GM10266 (cell line): ENCODE measurements around the gene SLC22A25.

Source experiments
- DNase-seq: peaks from one replicate; pipeline ENCODE4 v3.0.0; 2012; ENCODE audit errors: extremely low spot score
- TF ChIP-seq, protein P1 (sequence below): IDR thresholded peaks from 2 replicates; pipeline ENCODE4 v1.5.1; 2012; ENCODE audit warnings: mild to moderate bottlenecking, low read depth; ENCODE audit not compliant: control insufficient read depth, insufficient read depth; ENCODE audit errors: missing control alignments

SLC22A25 gene

DNA sequence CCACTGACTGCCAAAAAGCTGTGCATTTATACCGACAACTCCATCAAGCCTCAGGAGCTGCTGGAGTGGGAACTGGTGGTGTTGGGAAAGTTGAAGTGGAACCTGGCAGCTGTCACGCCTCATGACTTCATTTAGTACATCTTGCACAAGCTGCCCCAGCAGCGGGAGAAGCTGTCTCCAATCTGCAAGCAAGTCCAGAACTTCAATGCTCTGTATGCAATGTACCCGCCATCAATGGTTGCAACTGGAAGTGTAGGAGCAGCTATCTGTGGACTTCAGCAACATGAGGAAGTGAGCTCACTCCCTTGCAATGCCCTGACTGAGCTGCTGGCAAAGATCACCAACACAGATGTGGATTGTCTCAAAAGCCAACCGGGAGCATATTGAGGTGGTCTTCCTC lies at the start of gene SLC22A25:
SLC22A25 (minus strand) TSS at position 67 of the 400 bp plus-strand sequence. CDS start 13,947 bp downstream, outside the sequence.
- no peak for DNase-seq
- TF ChIP-seq, protein P1, sequence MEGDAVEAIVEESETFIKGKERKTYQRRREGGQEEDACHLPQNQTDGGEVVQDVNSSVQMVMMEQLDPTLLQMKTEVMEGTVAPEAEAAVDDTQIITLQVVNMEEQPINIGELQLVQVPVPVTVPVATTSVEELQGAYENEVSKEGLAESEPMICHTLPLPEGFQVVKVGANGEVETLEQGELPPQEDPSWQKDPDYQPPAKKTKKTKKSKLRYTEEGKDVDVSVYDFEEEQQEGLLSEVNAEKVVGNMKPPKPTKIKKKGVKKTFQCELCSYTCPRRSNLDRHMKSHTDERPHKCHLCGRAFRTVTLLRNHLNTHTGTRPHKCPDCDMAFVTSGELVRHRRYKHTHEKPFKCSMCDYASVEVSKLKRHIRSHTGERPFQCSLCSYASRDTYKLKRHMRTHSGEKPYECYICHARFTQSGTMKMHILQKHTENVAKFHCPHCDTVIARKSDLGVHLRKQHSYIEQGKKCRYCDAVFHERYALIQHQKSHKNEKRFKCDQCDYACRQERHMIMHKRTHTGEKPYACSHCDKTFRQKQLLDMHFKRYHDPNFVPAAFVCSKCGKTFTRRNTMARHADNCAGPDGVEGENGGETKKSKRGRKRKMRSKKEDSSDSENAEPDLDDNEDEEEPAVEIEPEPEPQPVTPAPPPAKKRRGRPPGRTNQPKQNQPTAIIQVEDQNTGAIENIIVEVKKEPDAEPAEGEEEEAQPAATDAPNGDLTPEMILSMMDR: no peak

DNA sequence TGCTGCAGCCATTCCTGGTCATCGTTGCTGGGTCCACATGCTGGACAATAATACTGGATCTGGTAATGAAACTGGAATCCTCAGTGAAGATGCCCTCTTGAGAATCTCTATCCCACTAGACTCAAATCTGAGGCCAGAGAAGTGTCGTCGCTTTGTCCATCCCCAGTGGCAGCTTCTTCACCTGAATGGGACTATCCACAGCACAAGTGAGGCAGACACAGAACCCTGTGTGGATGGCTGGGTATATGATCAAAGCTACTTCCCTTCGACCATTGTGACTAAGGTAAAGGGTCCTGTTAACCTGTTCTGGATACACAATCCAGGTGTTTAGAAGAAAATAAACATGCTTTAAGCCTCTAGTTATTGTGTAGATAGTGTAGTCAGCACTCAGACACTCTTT lies 46.9 kb upstream of the SLC22A25 start:
- TF ChIP-seq, protein P1: no peak
- DNase-seq: no peak

DNA sequence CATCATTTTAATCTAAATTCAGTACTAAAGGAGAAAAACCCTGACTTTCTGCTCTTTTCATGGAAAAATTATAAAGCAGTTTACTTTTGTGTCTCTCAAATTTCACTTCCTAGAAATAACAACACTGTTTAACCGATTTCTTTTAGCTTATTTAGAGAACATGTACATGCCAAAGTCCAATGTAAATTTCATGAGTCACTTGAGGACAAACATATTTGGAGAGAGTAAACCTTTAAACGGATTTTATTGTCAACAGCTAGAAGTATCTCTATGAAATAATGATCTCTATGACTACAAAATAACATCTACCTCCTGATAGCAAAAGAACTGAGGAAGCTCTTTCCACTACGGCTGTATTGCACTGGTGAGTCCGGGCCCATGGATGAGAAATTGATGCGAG lies 46.3 kb upstream of the SLC22A25 start:
- TF ChIP-seq, protein P1: no peak
- DNase-seq: no peak

DNA sequence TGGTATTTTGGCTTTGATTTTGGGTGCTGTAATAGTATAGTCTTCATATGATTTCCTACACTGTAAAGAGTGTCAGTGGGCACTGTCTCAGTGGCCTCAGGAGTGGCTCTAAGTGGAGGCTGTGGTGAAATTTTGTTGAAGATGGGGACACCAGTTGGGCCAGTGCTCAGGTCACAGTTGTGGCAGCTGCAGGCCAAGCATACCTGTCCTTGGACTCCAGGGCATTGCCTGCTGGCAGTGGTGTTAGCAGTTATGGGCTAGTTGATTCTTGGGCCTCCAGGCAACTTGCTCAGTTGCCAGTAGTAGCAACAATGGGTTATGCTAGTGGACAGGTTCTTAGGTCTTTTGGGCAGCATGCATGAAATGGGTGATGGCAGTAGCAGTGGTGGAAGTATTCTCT lies 39.2 kb upstream of the SLC22A25 start:
- TF ChIP-seq, protein P1: no peak
- DNase-seq: no peak

DNA sequence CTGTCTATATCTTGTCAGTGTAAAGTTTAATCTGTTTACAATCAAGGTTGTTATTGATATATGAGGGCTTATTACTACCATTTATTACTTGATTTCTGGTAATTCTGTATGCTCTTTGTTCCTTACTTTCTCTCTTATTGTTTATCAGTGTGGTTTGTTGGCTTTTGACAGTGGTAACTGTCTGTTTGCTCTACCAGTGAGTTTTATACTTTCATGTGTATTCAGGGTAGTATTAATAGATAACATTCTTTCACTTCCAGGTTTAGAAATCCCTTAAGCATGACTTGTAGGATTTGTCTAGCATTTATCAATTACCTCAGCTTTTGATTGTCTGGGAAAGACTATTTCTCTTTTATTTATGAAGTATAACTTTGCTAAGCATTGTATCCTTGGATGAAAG lies 37.5 kb upstream of the SLC22A25 start:
- DNase-seq: no peak
- TF ChIP-seq, protein P1: no peak

DNA sequence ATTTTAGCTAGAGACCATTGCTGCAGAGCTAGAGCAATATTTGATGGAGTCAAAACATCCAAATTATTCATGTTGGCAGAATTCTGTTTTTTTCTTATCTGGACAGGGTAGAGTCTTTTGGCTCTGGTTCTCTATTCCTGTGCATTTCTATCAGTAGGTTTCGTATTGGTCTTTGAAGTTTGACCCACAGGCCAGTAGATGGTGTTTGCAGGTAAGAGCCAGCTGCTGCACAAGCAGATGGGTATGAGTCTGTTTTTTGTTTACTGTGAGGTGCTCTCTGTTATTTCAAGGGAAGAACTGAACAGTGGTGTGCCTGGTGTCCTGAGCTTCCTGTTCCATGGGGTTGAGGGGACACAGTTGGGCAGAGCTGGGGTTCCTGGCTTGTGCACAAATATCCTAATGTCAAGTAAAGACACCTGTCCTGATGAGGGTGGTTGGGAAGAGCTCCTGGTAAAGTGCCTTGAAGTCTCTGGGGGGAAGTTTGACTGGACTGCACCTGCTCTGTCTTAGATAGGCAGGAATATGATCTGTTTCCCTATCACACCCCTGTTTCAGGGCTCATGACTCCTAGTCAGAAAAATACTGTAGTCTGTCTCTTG lies 34.0 kb upstream of the SLC22A25 start:
- TF ChIP-seq, protein P1: peak; percentile 43
- no peak for DNase-seq

DNA sequence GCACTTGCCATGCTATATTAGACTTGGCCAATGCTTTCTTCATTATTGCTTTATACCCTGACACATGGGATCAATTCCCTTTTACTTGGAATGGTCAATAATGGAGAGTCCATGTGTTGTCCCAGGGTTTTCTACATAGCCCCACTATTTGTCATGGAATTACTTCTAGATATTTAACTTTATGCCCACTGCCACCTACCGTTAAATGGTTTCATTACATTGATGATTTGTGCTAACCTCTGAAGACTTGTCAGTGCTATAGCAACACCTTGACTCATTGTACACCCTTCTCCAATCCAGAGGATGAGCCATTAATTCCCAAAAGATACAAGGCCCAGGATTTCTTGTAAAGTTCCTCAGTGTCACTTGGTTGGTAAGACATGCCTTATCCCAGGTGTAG lies 31.4 kb upstream of the SLC22A25 start:
- DNase-seq: no peak
- TF ChIP-seq, protein P1: no peak
